IPS DF 6.9 (cell line): ENCODE results near the gene ZNF853.
"Not testable (repeated sequence)": the region's sequence is repeated elsewhere in the genome, so short reads cannot be mapped to it uniquely, and the experiment has no call there.

Experiments used
- DNase-seq: peaks from one replicate; pipeline ENCODE4 v3.0.0-alpha.2; 2013; ENCODE audit warnings: low read depth, low spot score
- H3K27ac ChIP-seq: one replicate; pipeline ENCODE4 v1.5.1; 2013; ENCODE audit warnings: low read length, control low read depth
- H3K27me3 ChIP-seq: 2 replicates; pipeline ENCODE4 v1.6.1; 2013; ENCODE audit warnings: mild to moderate bottlenecking, low read length; ENCODE audit not compliant: control insufficient read depth, insufficient read depth
- H3K36me3 ChIP-seq: 2 replicates; pipeline ENCODE4 v1.6.1; 2013; ENCODE audit warnings: low read length; ENCODE audit not compliant: control insufficient read depth, insufficient read depth
- H3K4me1 ChIP-seq: 2 replicates; pipeline ENCODE4 v1.6.1; 2013; ENCODE audit warnings: low read length; ENCODE audit not compliant: control insufficient read depth, insufficient read depth
- H3K4me3 ChIP-seq: 2 replicates; pipeline ENCODE4 v1.5.1; 2013; ENCODE audit warnings: mild to moderate bottlenecking, low read length
- H3K9me3 ChIP-seq: 2 replicates; pipeline ENCODE4 v1.6.1; 2013; ENCODE audit warnings: low read length, inconsistent platforms; ENCODE audit not compliant: control insufficient read depth, insufficient read depth
- WGBS: extraction: QIAGEN DNeasy Blood & Tissue Kit; methylation state at CpG from one replicate; pipeline ENCODE4 v1.1.7; 2013; ENCODE audit warnings: mixed read lengths, missing lambda C conversion rate; ENCODE audit not compliant: insufficient read length, insufficient coverage; 5-methylcytosine and 5-hydroxymethylcytosine counted together

The ZNF853 gene

DNA sequence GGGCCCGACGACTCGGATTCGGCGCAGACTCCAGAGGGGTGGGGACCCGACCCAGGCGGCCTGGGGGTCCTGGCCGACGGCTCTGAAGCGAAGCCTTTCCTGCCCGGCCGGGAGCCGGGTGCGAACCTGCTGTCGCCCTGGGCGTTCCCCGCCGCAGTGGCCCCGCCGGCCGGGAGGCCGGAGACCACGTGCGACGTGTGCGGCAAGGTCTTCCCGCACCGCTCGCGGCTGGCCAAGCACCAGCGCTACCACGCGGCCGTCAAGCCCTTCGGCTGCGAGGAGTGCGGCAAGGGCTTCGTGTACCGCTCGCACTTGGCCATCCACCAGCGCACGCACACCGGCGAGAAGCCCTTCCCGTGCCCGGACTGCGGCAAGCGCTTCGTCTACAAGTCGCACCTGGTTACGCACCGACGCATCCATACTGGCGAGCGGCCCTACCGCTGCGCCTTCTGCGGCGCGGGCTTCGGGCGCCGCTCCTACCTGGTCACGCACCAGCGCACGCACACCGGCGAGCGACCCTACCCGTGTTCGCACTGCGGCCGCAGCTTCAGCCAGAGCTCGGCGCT lies 37.1 kb downstream of the ZNF853 start:
- H3K36me3 ChIP-seq = peaks cover 20% of the 10 kb centered on the region

DNA sequence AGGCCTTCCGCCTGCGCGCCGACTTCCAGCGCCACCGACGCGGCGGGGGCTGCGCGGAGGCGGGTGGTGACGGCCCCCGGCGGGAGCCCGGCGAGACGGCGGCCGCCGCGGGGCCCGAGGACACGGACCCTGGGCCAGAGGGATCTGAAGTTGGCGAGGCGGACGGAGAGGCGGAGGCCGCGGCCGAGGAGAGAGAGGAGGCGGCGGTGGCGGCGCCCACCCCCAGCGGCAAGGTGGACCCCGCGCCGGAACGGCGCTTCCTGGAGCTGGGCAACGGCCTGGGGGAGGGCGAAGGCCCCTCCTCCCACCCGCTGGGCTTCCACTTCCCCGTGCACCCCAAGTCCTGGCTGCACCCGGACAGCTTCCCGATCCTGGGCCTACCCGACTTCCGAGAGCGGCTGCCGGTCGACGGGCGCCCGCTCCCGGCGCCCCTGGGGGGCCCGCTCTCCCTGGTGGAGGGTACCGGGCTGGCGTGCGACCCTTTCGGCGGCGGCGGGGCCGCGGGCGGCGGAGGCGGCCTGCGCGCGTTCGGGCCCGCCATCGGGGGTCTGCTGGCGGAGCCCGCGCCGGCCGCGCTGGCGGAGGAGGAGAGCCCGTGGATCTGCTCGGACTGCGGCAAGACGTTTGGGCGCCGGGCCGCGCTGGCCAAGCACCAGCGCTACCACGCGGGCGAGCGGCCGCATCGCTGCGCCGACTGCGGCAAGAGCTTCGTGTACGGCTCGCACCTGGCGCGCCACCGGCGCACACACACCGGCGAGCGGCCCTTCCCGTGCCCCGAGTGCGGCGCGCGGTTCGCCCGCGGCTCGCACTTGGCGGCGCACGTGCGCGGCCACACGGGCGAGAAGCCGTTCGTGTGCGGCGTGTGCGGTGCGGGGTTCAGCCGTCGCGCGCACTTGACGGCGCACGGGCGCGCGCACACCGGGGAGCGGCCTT lies 37.9 kb downstream of the ZNF853 start:
- H3K36me3 ChIP-seq = peaks cover 20% of the 10 kb centered on the region
- H3K27ac ChIP-seq = no peak overlapping the region
- H3K4me3 ChIP-seq = no peak overlapping the region
- no CpG with 5 or more reads among the region's 146 CpGs for WGBS
- peaks cover 2% of the 10 kb centered on the region; the same call in 1 of the 2 replicates for H3K9me3 ChIP-seq
- no peak for DNase-seq
- no peaks in the 10 kb centered on the region for H3K27me3 ChIP-seq
- H3K4me1 ChIP-seq = no peaks in the 10 kb centered on the region; the same call in 1 of the 2 replicates

More for the DNA sequence above, 37.1 kb downstream of the ZNF853 start:
- H3K9me3 ChIP-seq = peaks cover 2% of the 10 kb centered on the region; the same call in 1 of the 2 replicates
- DNase-seq = no peak
- no peak overlapping the region for H3K27ac ChIP-seq
- WGBS = no CpG with 5 or more reads among the region's 75 CpGs
- H3K27me3 ChIP-seq = no peaks in the 10 kb centered on the region
- H3K4me1 ChIP-seq = no peaks in the 10 kb centered on the region; the same call in 1 of the 2 replicates
- H3K4me3 ChIP-seq = no peak overlapping the region; the same call in 1 of the 2 replicates

DNA sequence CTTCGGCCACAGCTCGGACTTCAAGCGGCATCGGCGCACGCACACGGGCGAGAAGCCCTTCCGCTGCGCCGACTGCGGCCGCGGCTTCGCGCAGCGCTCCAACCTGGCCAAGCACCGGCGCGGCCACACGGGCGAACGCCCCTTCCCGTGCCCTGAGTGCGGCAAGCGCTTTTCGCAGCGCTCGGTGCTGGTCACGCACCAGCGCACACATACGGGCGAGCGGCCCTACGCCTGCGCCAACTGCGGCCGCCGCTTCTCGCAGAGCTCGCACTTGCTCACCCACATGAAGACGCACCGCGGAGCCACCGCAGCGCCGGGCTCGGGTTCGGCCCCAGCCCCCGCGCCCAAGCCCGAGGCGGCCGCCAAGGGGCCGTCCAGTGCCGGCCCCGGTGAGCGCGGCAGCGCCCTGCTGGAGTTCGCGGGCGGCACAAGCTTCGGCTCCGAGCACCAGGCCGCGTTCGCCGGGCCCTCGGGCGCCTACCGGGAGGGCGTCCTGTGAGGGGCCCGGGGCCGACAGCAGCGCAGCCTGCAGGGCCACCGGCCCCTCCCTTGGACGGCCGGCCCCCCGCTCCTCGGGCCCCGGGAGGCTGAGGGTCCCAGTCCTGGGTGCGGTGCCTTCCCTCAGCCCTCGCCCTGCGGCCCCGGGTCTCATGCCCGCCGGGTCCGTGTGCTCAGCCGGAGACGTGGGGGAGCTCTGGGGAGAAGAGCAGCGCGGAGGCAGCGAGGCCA lies 38.9 kb downstream of the ZNF853 start:
- no peak for DNase-seq
- no CpG with 5 or more reads among the region's 94 CpGs for WGBS
- H3K9me3 ChIP-seq = peaks cover 2% of the 10 kb centered on the region; the same call in 1 of the 2 replicates
- peaks cover 20% of the 10 kb centered on the region for H3K36me3 ChIP-seq
- H3K27ac ChIP-seq = no peak overlapping the region
- H3K4me3 ChIP-seq = no peak overlapping the region
- H3K27me3 ChIP-seq = no peaks in the 10 kb centered on the region
- peaks cover 1% of the 10 kb centered on the region; the same call in 1 of the 2 replicates for H3K4me1 ChIP-seq

DNA sequence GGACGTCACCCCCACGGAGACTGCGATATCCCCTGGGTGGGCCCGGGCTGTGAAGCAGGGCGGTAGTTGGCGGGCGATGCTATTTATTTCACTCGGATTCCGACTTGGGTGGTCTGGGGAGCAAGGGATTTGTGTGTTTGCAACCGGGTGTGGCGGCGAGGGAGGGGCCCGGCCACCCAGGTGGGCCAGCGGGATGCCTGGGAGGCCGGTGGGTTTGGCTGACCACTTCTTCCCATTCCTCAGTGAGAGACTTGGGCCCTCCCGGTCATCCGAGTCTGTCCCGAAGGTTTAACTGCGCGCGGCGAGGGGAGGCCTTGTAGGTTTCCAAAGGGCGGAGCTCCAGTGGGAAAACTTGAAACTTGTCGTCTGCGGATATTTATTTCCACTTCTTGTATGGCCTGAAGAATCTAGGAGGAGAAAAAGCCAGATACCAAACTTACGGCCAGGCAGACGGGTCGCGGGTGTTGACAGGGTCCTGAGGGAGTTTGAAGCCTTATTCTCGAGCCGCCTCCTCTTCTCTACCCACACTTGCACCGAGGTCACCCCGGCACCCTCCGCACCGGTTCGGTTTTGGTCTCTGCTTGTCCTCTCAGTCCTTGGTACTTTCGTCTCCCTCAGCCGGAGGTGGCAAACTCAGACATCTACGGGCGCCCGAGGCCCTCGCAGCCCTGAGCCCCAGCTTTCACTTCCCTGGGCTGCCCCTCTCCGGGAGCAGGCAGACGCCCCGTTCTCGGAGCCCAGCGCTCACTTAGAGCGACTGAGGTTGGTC lies 39.6 kb downstream of the ZNF853 start:
- peaks cover 20% of the 10 kb centered on the region for H3K36me3 ChIP-seq
- H3K27ac ChIP-seq = no peak overlapping the region
- no CpG with 5 or more reads among the region's 48 CpGs for WGBS
- peaks cover 2% of the 10 kb centered on the region; the same call in 1 of the 2 replicates for H3K9me3 ChIP-seq
- H3K4me3 ChIP-seq = no peak overlapping the region
- no peak for DNase-seq
- no peaks in the 10 kb centered on the region for H3K27me3 ChIP-seq
- H3K4me1 ChIP-seq = peaks cover 4% of the 10 kb centered on the region; the same call in 1 of the 2 replicates

DNA sequence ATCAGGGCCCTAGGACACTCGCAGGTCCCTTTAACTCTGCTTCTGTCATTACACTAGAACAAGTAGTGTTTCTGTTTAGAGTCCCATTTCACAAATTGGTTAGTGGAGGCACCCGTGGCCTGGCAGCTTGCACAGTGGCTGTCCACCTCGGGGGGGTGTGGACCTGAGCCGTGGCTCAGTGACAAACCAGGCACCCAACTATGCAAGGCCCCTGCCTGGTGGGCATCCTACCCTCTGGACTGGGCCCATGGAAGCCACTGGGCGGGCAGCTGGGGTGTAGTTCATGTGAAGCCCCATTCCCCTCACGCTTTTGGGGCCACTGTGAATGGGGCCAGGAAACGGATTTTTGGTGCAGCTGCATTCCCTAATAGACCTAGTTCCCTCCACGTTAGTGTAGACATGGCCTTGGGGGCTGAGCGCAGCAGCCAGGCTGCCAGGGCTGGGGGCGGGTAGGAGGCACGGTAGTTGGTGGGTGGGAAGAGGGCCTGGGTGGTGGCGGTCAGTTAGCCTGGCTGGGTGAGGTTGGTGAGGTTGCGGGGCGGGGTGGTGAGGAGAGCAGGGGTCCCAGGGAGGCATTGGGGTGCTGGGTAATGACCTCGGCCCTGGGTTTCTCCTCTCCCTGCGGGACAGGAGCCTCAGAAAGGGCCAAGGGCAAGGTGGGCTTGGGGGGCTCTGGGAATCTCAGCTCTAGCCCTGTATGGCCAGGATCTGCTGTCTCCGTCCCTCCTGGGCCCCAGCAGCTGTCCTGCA lies 40.4 kb downstream of the ZNF853 start:
- Histone ChIP-seq H3K36me3 (peaks cover 20% of the 10 kb centered on the region), H3K27me3 (no peaks in the 10 kb centered on the region), H3K9me3 (peaks cover 2% of the 10 kb centered on the region; the same call in 1 of the 2 replicates), H3K27ac (no peak overlapping the region), H3K4me3 (no peak overlapping the region), H3K4me1 (peaks cover 4% of the 10 kb centered on the region; the same call in 1 of the 2 replicates)
- no CpG with 5 or more reads among the region's 17 CpGs for WGBS
- no peak for DNase-seq

DNA sequence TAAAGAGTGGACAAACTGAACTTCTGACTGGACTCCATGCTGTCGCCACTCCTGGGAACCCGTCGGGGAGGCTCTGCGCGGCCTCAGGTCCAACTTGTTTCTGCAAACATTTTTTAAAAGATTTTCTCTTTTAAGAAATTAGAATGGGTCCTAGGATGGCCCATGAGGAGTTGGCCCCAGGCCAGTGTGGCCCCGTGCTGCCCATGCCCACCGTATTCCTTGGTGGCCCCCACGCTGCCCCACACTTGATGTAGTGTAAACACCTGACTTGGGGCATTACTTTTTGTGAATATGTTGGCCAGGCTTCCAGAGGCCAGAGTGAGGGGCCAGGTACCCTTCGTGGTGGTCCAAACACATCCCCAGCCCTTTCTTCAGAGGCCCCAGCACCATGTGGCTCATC lies 41.0 kb downstream of the ZNF853 start:
- Histone ChIP-seq H3K4me3 (no peak overlapping the region), H3K27me3 (no peaks in the 10 kb centered on the region), H3K9me3 (peaks cover 2% of the 10 kb centered on the region; the same call in 1 of the 2 replicates), H3K36me3 (peaks cover 20% of the 10 kb centered on the region), H3K27ac (no peak overlapping the region), H3K4me1 (peaks cover 4% of the 10 kb centered on the region; the same call in 1 of the 2 replicates)
- WGBS = no CpG with 5 or more reads among the region's 9 CpGs
- no peak for DNase-seq

DNA sequence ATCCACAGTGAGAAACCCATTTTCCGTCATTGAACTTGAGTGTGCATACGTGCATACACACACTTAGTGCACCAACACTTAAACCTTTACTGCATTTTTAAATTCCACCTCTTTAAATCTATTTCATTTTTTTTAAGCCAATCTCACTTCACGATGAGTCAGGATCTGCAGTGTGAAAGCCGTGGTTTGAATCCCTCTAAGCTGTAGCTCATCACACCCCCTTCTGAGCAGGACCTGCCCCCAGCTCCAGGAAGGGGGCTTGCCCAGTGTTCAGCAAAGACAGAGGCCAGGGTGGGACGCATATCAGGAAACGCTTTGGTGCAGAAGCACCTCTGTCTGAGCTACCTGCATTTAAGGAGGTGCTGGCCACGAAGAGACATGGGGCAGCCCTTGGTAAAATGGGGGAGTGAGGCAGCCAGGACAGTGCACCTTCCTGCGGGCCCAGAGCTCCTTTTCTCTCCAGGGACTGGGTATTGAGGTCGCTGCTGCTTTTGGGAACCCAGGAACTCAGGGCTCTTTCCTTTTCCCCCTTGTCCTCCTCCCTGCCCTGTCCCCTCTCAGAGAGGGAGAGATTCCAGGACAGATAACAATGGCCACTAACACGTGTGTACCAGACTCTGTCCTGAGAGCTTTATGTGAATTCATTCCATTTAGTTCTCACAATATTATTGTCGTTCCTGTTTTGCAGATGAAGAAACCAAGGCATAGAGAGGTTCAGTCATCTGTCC lies 43.4 kb downstream of the ZNF853 start:
- peaks cover 5% of the 10 kb centered on the region for H3K36me3 ChIP-seq
- no peak overlapping the region for H3K4me3 ChIP-seq
- H3K27ac ChIP-seq = no peak overlapping the region
- no peaks in the 10 kb centered on the region for H3K9me3 ChIP-seq
- no peak for DNase-seq
- peaks cover 4% of the 10 kb centered on the region; the same call in 1 of the 2 replicates for H3K4me1 ChIP-seq
- WGBS = 100% methylated on average over 1 of the region's 11 CpGs
- H3K27me3 ChIP-seq = no peaks in the 10 kb centered on the region

DNA sequence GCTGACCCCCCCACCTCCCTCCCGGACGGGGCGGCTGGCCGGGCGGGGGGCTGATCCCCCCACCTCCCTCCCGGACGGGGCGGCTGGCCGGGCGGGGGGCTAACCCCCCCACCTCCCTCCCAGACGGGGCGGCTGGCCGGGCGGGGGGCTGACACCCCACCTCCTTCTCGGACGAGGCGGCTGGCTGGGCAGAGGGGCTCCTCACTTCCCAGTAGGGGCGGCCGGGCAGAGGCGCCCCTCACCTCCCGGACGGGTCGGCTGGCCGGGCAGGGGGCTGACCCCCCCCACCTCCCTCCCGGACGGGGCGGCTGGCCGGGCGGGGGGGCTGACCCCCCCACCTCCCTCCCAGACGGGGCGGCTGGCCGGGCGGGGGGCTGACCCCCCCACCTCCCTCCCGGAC lies 55.4 kb downstream of the ZNF853 start:
- not testable (repeated sequence) for H3K4me1 ChIP-seq, H3K27me3 ChIP-seq, H3K36me3 ChIP-seq, H3K4me3 ChIP-seq, H3K27ac ChIP-seq, DNase-seq
- no CpG with 5 or more reads among the region's 34 CpGs for WGBS
- peaks cover 16% of the 10 kb centered on the region for H3K9me3 ChIP-seq
